Spleen (tissue), 7 donors: ENCODE data around the gene LPP.

Experiments used
- POLR2A ChIP-seq, 3 donors: fragments of 450-650 bp; IDR thresholded peaks; one replicate each; pipeline ENCODE4 v1.5.1; 2017; ENCODE audit warnings: antibody characterized with exemption in 3 of 3, mild to moderate bottlenecking in 1 of 3
- TF ChIP-seq, protein P1 (sequence below), 11 experiments: fragments of 200-600 bp in 7 of 11; fragments of 450-650 bp in 4 of 11; sonication (generic) in 4 of 11; IDR thresholded peaks in 8 of 11; conservative IDR thresholded peaks in 3 of 11; 1 replicate in 7 of 11; 2 replicates in 4 of 11; pipeline versions ENCODE4 v1.4.0 to v1.8.0; 2016 to 2021; ENCODE audit warnings: antibody characterized with exemption in 11 of 11, inconsistent platforms in 4 of 11, mild to moderate bottlenecking in 1 of 11
- donor health status: DM: no; HTN: no; CAD: no; lungs with moderate emphysema.
- donor health status: DM: no; HTN: no; CAD: no.
- donor health status: DM: no; HTN: no; CAD: no.

- TF ChIP-seq POLR2A (IDR thresholded peaks at IDR 0.05) = no peak
- TF ChIP-seq, protein P1, sequence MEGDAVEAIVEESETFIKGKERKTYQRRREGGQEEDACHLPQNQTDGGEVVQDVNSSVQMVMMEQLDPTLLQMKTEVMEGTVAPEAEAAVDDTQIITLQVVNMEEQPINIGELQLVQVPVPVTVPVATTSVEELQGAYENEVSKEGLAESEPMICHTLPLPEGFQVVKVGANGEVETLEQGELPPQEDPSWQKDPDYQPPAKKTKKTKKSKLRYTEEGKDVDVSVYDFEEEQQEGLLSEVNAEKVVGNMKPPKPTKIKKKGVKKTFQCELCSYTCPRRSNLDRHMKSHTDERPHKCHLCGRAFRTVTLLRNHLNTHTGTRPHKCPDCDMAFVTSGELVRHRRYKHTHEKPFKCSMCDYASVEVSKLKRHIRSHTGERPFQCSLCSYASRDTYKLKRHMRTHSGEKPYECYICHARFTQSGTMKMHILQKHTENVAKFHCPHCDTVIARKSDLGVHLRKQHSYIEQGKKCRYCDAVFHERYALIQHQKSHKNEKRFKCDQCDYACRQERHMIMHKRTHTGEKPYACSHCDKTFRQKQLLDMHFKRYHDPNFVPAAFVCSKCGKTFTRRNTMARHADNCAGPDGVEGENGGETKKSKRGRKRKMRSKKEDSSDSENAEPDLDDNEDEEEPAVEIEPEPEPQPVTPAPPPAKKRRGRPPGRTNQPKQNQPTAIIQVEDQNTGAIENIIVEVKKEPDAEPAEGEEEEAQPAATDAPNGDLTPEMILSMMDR (IDR thresholded peaks at IDR 0.05 in 8 of 11, conservative IDR thresholded peaks at IDR 0.05 in 3 of 11) = no peak
These were observed 342.4 kb downstream of the LPP start for GRCh38 chr3:188496390-188496789.
